Panc1 (cell line): ENCODE results near the gene TTLL7.

Experiments used
- POLR2AphosphoS5 ChIP-seq: IDR thresholded peaks from 2 replicates; pipeline ENCODE4 v1.6.1; 2012; ENCODE audit warnings: mild to moderate bottlenecking, low read depth, low read length, moderate library complexity
- TF ChIP-seq, protein P1 (sequence below): fragments of 450-650 bp; IDR thresholded peaks from 2 replicates; pipeline ENCODE4 v1.5.1; 2017; ENCODE audit warnings: mild to moderate bottlenecking

DNA sequence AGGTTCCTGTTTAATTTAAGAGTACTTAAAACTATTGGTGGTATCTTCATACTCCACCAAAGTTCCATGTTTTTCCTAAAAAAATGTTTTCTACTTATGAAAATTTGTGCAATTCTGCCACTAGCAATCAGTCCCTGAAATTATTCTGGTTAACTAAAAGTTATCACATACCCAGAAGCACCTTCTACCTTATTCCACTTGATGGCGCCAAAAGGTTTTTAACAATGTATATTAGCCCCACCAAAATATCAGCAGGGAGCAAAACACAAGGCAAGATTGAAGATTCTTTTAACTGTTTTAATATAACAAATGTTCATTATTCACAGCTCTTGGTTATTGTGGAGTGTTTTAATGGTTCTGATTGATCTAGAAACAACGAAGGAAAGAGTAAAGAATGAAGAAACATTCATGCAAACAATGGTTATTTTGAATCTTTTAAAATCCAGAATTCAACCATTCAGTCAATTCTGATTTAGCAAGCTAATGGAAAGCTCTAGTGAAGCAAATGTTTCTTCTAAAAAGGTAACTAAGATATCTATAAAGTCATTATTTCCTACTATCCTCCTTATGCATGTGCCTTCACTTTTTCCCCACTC is 67.2 kb downstream of the TTLL7 start:
- TF ChIP-seq, protein P1, sequence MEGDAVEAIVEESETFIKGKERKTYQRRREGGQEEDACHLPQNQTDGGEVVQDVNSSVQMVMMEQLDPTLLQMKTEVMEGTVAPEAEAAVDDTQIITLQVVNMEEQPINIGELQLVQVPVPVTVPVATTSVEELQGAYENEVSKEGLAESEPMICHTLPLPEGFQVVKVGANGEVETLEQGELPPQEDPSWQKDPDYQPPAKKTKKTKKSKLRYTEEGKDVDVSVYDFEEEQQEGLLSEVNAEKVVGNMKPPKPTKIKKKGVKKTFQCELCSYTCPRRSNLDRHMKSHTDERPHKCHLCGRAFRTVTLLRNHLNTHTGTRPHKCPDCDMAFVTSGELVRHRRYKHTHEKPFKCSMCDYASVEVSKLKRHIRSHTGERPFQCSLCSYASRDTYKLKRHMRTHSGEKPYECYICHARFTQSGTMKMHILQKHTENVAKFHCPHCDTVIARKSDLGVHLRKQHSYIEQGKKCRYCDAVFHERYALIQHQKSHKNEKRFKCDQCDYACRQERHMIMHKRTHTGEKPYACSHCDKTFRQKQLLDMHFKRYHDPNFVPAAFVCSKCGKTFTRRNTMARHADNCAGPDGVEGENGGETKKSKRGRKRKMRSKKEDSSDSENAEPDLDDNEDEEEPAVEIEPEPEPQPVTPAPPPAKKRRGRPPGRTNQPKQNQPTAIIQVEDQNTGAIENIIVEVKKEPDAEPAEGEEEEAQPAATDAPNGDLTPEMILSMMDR: peak; percentile 88; the same call in 1 of the 2 replicates
- TF ChIP-seq POLR2AphosphoS5: no peak
